HG03095 (cell line): ENCODE data around the gene TRMU.
"Not testable (repeated sequence)": the region's sequence is repeated elsewhere in the genome, so short reads cannot be mapped to it uniquely, and the experiment has no call there.

Experiments used
- ATAC-seq: cut with Tn5 transposase; IDR thresholded peaks from one replicate; pipeline ENCODE4 v1.9.1; 2021; ENCODE audit warnings: moderate library complexity; ENCODE audit not compliant: unreplicated experiment

The TRMU gene

GRCh38 chr22:46299101-46299500 is 36.4 kb upstream of the TRMU start:
- no peak for ATAC-seq

- ATAC-seq, result no peak
Measured at GRCh38 chr22:46300491-46300890, 35.0 kb upstream of the TRMU start.

GRCh38 chr22:46303347-46303965 is 32.1 kb upstream of the TRMU start:
- ATAC-seq, result no peak

GRCh38 chr22:46308283-46308988 is 27.1 kb upstream of the TRMU start:
- ATAC-seq, result no peak

- ATAC-seq, result no peak
Measured at GRCh38 chr22:46309526-46310085, 25.9 kb upstream of the TRMU start.

- ATAC-seq, result no peak
Measured at GRCh38 chr22:46312056-46312455, 23.5 kb upstream of the TRMU start.

GRCh38 chr22:46312848-46313247 is 22.7 kb upstream of the TRMU start:
- not testable (repeated sequence) for ATAC-seq

- ATAC-seq, result no peak
Measured at GRCh38 chr22:46315976-46316375, 19.5 kb upstream of the TRMU start.

- ATAC-seq, result no peak
Measured at GRCh38 chr22:46317646-46318045, 17.9 kb upstream of the TRMU start.

GRCh38 chr22:46318576-46318975 is 16.9 kb upstream of the TRMU start:
- no peak for ATAC-seq

GRCh38 chr22:46319319-46319718 is 16.2 kb upstream of the TRMU start:
- ATAC-seq, result no peak

- no peak for ATAC-seq
Measured at GRCh38 chr22:46320166-46320710, 15.3 kb upstream of the TRMU start.

GRCh38 chr22:46320716-46321386 is 14.7 kb upstream of the TRMU start:
- ATAC-seq, result no peak

- ATAC-seq, result no peak
Measured at GRCh38 chr22:46322711-46323110, 12.8 kb upstream of the TRMU start.

- ATAC-seq, result no peak
Measured at GRCh38 chr22:46323162-46323561, 12.4 kb upstream of the TRMU start.

GRCh38 chr22:46326066-46326680 is 9.3 kb upstream of the TRMU start:
- no peak for ATAC-seq

GRCh38 chr22:46327691-46328465 is 7.6 kb upstream of the TRMU start:
- ATAC-seq, result no peak

GRCh38 chr22:46328797-46329196 is 6.7 kb upstream of the TRMU start:
- no peak for ATAC-seq

- ATAC-seq, result no peak
Measured at GRCh38 chr22:46329616-46330015, 5.9 kb upstream of the TRMU start.

- ATAC-seq, result no peak
Measured at GRCh38 chr22:46330426-46330825, 5.1 kb upstream of the TRMU start.
